Motor neuron (in vitro differentiated cells): ENCODE measurements around the gene FARS2. TPM values are rescaled to one million over a fixed set of nuclear protein-coding genes. Genes with fewer than 3 reads are reported as not detected.

ENCODE experiments used
- ATAC-seq, 8 experiments: fragments of 200-7000 bp; cut with Tn5 transposase; replicated peaks in 6 of 8; 2 replicates each; pipeline ENCODE4 v1.8.0; 2021; ENCODE audit warnings: mild to moderate bottlenecking in 8 of 8, moderate library complexity in 8 of 8
- H3K27ac ChIP-seq, 2 donors: fragments of 250-450 bp; sonication (Bioruptor Pico); 2 replicates each; pipeline ENCODE4 v1.9.0; 2021; ENCODE audit warnings: antibody characterized with exemption in 2 of 2, mild to moderate bottlenecking in 2 of 2, moderate library complexity in 1 of 2
- H3K4me1 ChIP-seq, 2 donors: fragments of 250-450 bp; sonication (Bioruptor Pico); replicated peaks in 1 of 2; 2 replicates each; pipeline ENCODE4 v1.6.1; 2021; ENCODE audit warnings: antibody characterized with exemption in 2 of 2, mild to moderate bottlenecking in 2 of 2, moderate library complexity in 1 of 2
- H3K4me3 ChIP-seq, 5 donors: fragments of 250-450 bp; sonication (Bioruptor Pico); 2 replicates each; pipeline ENCODE4 v1.9.0; 2021; ENCODE audit warnings: antibody characterized with exemption in 5 of 5, mild to moderate bottlenecking in 5 of 5, moderate library complexity in 4 of 5
- WGBS, 10 experiments: fragments of 450-650 bp; shearing (Covaris generic); methylation state at CpG; one replicate each; pipeline ENCODE4 v1.0.0; 2022; 5-methylcytosine and 5-hydroxymethylcytosine counted together
- in situ Hi-C, 9 experiments: fragments of 400-800 bp; cut with MboI; loops; one replicate each; pipeline ENCODE4 v1.15.0; 2021; ENCODE audit warnings: low sequenced_read_pairs in 9 of 9, low pct_unique_long_range_greater_than_20kb in 2 of 9; ENCODE audit not compliant: unreplicated experiment in 9 of 9
- total RNA-seq, 8 experiments: library from RNA; unstranded; fragments of 300-600 nt; gene quantifications; 2 replicates each; pipeline versions ENCODE4 v1.2.3 to v1.2.4, GENCODE V29; 2022

The FARS2 gene
- total RNA-seq, 8 experiments from 2014 or later = 10.9 to 24.1 (median 15.6) TPM

DNA sequence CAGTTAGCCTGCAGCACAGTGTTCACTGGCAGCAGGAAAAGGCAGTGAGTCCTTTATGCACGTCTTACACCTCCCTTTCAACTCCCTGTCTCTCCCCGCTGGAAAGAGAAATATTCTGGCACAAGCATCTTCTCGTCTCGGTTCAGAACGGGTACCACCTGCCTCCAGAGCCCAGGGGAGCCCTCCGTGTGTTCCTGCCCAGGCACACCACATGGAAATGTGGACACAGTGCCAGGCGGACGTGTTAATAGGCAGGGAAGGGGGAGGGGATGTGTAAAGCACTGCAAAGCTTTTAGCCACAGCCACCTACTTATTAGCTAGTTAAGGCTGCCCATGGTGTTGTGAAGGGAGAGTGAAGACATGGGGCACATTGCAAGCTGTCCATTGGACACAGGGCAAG is 219.7 kb downstream of the FARS2 start:
- Histone ChIP-seq H3K4me1 (peaks cover 7 to 18% of the 10 kb centered on the region in 2 donors), H3K4me3 (no peak overlapping the region), H3K27ac (peak overlapping the region in 1 of 2 donors; percentile 63)
- in situ Hi-C loops = no loop called here
- ATAC-seq = peak in 7 of 8 experiments; percentile 25 to 76 (median 50)
- 5 to 60% (median 59%) methylated on average over 1 to 4 of the region's 8 CpGs; no CpG with 5 or more reads in 6 of the 10 experiments for WGBS, 10 experiments

DNA sequence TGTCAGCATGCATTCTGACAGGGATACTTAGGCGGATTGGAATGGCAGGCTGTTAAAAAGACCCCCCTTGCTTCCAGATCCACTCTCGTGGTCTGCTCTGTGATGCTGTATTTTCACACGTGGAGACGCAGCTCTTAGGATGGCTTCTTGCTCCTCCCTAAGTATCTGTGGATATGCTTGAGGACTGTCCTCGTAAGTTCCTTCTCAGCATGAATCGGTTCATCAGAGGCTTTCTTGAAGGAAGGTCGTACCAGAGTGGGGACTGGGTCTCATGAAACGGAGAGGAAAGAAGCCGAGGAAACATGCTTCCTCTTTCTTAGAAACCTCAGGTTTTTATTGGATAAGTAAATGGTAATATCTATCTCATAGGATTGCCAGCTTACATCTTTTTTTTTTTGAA is 220.4 kb downstream of the FARS2 start:
- H3K27ac ChIP-seq = no peak overlapping the region
- ATAC-seq = no peak
- 79 to 100% (median 94%) methylated on average over 2 to 9 of the region's 9 CpGs; no CpG with 5 or more reads in 2 of the 10 experiments for WGBS, 10 experiments
- no peak overlapping the region for H3K4me3 ChIP-seq
- in situ Hi-C loops = no loop called here
- H3K4me1 ChIP-seq = peaks cover 7 to 18% of the 10 kb centered on the region in 2 donors

DNA sequence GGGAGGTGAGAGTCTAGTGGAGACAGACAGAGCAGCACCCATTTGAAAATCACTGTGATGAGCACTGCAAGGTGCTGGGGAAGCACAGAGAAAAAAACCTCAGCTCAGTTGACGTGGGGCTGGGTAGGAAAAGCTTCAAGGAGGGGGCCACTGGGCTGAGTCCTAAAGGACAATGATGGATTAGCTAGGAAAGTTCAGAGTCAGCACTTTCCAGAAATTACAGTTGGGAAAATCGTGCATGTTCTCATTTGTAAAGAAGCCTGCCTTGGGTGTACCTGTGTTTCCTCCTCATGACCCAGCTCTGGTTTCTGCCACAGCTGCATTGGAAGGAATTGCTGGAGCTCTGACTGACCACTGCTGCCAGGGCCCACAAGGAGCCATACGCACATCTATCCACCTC is 221.3 kb downstream of the FARS2 start:
- peaks cover 7 to 18% of the 10 kb centered on the region in 2 donors for H3K4me1 ChIP-seq
- WGBS, 10 experiments = 40 to 100% (median 83%) methylated on average over 1 of the region's 3 CpGs; no CpG with 5 or more reads in 7 of the 10 experiments
- no peak overlapping the region for H3K4me3 ChIP-seq
- no peak overlapping the region for H3K27ac ChIP-seq
- in situ Hi-C loops = no loop called here
- ATAC-seq = no peak

DNA sequence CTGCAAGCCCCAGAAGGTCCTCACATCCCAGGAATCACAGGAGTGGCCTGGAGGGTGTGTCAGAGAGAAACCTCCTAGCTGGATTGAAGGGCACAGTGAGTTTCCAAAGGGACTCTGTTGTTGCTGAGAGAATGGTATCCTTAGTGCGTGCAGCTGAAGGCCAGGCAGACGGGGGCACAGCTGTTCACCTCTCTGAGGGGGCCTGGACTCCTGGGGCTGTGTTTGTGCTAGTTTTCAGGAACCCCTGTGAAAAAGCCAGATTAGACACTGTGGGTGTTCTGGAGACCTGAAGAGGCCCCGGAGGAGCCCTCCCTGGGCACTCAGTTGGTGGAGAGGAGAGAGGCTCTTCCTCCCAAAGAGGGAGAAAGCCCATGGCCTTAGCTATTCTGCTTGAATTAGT is 223.4 kb downstream of the FARS2 start:
- peaks cover 7 to 18% of the 10 kb centered on the region in 2 donors for H3K4me1 ChIP-seq
- no peak overlapping the region for H3K4me3 ChIP-seq
- peak in 1 of 8 experiments; percentile 48 for ATAC-seq
- H3K27ac ChIP-seq = no peak overlapping the region
- 100% methylated on average over 1 to 2 of the region's 3 CpGs; no CpG with 5 or more reads in 7 of the 10 experiments for WGBS, 10 experiments
- in situ Hi-C loops = no loop called here

DNA sequence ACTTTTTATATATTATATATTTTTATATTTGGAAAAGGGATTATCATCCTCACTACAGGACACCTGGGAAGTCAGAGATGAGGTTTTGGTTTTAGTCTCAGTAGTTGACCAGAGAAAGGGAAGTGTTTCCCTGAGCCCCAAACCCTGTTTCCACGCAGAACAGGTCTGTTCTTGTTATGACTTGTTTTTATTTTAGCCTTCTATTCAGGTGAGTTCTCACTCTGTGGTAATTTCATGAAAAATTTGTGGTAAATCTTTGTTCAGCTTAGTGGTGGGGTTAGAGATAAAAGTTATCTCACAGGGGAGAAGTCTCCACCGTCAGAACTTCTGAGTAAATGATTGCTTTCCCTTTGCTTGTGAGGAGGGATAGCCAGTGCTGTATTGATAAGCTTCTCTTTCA is 224.9 kb downstream of the FARS2 start:
- H3K4me1 ChIP-seq = peaks cover under 1 to 9% of the 10 kb centered on the region in 2 donors

DNA sequence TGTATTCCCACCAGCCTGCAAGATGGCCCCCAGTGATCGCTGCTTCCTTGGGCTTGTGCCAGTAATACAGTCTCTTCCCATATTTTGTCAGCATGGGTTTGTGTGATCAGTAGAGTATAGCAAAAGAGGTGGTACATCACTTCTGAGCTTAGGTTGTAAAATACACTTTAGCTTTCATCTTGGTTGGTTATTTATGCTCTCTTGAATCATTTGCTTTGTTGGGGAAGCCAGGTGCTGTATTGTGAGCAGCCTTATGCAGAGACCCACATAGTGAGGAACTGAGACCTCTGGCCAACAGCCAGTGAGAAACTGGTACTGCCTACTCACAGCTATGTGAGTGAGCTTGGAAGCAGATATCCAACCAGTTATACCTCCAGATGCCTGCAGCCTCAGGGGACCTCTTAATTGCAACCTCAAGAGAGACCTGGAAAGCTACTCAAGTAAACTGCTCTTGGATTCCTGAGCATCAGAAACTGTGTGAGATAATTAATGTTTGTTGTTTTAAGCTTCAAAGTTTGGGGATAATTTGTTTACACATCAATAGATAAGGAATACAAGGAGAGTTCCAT is 229.3 kb downstream of the FARS2 start:
- Histone ChIP-seq H3K4me3 (no peak overlapping the region), H3K4me1 (no peaks in the 10 kb centered on the region), H3K27ac (no peak overlapping the region)
- in situ Hi-C loops = no loop called here
- peak in 1 of 8 experiments; percentile 38 for ATAC-seq
- 75 to 100% (median 100%) methylated on average over 1 of the region's 1 CpG; no CpG with 5 or more reads in 5 of the 10 experiments for WGBS, 10 experiments

More for the DNA sequence above, 224.9 kb downstream of the FARS2 start:
- 90 to 100% (median 100%) methylated on average over 1 to 2 of the region's 2 CpGs; no CpG with 5 or more reads in 3 of the 10 experiments for WGBS, 10 experiments
- ATAC-seq = no peak
- Histone ChIP-seq H3K27ac (no peak overlapping the region), H3K4me3 (no peak overlapping the region)
- in situ Hi-C loops = no loop called here

DNA sequence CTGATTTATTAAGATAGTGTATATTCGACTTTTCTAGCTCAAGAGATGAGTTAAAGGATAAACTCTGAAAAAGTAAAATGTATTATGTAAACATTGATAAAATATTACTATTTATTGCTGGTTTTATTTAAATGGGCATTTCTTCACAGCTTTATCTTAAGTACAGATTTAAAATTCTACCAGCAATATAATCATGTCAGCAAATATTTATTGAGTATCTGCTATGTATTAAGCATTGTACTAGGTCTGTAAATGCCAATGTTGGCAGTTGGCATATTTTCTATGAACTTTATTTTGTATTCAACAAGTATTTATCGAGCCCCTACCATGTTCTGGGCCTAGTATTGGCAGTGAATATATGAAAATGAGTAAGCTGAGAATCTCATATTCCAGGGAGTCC is 231.0 kb downstream of the FARS2 start:
- H3K4me3 ChIP-seq = no peak overlapping the region
- no peaks in the 10 kb centered on the region for H3K4me1 ChIP-seq
- ATAC-seq = no peak
- WGBS, 10 experiments = 67 to 100% (median 90%) methylated on average over 1 to 2 of the region's 2 CpGs
- in situ Hi-C loops = no loop called here
- H3K27ac ChIP-seq = no peak overlapping the region

DNA sequence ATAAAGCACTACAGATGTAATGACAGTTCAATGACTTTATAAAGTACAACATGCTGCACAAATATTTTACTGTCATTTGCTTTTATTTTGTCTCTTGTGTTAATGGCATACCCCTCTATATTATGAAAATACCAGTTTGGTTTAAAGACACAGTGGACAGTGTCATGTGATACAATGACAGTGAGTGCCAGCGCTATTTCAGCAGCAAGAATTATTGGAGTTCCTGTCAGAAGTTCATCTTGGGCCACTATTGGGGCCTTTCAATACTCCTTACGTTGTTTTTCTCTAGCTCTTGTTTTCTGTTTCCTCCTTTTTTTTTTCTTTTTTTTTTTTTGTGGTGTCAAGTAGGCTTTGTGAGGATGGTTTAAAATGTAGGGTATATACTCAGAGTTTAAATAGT is 232.5 kb downstream of the FARS2 start:
- in situ Hi-C loops = no loop called here
- Histone ChIP-seq H3K4me1 (no peaks in the 10 kb centered on the region), H3K27ac (no peak overlapping the region), H3K4me3 (no peak overlapping the region)
- 80 to 100% (median 97%) methylated on average over 1 to 2 of the region's 2 CpGs; no CpG with 5 or more reads in 1 of the 10 experiments for WGBS, 10 experiments
- ATAC-seq = no peak

DNA sequence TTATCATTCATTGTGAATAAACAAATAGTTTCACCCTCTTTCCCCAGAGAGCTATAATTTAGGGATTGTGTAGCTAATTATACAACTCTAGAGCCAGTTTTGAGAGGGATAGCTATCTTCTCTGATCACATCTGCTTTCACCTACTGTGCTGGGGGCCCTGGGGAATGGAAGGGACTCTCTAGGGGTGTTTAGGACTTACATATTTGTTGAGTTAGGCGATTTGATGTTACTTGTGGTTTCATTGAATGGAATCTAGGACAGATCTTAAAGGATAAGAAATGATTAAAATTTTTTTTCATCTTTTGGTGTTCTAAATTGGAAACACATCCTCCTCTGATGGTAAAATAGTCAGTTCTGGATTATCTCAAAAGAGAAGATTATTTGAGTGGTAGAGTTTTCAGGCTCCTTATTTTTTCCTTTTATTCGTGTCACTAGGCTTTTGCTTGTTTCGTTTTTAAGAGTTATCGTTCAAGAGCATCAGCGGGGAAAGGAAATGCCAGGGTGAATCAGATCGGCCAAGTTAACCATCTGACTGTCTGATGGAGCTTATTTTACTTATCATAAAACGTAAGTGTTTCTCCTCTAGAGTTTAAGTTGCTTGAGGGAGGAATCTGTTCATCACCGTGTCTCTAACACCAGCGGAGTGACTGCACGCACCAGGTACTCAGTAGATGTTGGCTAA is 236.7 kb downstream of the FARS2 start:
- Histone ChIP-seq H3K4me3 (no peak overlapping the region), H3K4me1 (peaks cover 7 to 14% of the 10 kb centered on the region in 2 donors), H3K27ac (no peak overlapping the region)
- 4 to 100% (median 81%) methylated on average over 5 to 9 of the region's 10 CpGs; no CpG with 5 or more reads in 2 of the 10 experiments for WGBS, 10 experiments
- peak in 2 of 8 experiments; percentile 55 to 80 for ATAC-seq
- in situ Hi-C loops = no loop called here

DNA sequence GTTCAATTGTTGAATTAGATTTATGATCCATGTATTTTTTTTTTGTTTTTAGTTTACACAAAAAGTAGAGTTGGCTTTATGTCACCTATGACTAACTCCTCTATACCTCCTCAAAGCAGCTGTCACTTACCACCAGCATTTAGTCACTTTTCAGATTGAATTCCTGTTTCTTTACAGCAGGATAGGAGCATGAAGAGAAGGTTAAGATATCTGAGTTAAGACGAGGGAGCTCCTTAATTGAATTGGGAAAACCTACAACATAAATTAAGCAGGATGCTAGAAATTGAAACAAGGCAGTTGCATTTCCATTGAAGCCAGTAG is 237.2 kb downstream of the FARS2 start:
- peaks cover 7 to 14% of the 10 kb centered on the region in 2 donors for H3K4me1 ChIP-seq
- in situ Hi-C loops = no loop called here
- 33 to 100% (median 60%) methylated on average over 1 of the region's 1 CpG; no CpG with 5 or more reads in 6 of the 10 experiments for WGBS, 10 experiments
- peak in 1 of 8 experiments; percentile 31 for ATAC-seq
- H3K27ac ChIP-seq = no peak overlapping the region
- H3K4me3 ChIP-seq = no peak overlapping the region

DNA sequence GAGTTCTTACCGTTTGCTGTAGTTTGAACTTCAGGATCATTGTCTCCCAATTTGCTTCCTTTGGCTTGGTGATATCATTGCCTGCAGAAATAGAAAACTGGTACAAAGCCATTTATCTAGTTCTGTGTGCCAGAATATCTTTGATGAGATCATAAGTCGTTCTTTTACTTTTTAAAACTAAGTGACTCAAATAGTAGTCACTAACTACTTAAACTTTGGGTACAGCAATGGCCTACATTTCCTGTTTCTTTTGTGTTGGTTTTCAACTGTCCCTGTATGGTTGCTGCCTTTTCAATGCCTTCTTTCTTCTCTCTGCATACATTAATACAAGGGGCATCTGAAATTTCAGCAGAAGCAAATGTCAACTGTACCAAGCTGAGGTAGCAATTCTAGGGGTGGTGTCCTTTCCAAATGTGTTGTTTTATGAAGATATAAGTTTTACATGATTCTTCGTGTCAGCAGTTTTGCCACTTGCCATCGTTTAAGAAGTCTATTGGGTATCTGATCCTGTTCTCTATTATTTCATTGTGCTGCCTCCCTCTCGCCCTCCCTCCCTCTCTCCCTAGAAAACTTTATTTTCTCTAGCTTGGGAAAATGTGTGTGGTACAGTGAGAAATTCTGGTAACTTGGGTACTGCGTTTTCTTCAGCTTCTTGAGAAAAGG is 238.5 kb downstream of the FARS2 start:
- Histone ChIP-seq H3K4me3 (no peak overlapping the region), H3K4me1 (peaks cover 7 to 14% of the 10 kb centered on the region in 2 donors), H3K27ac (no peak overlapping the region)
- 18 to 86% (median 69%) methylated on average over 2 to 6 of the region's 6 CpGs for WGBS, 10 experiments
- ATAC-seq = peak in 3 of 8 experiments; percentile 36 to 50 (median 40)
- in situ Hi-C loops = no loop called here

DNA sequence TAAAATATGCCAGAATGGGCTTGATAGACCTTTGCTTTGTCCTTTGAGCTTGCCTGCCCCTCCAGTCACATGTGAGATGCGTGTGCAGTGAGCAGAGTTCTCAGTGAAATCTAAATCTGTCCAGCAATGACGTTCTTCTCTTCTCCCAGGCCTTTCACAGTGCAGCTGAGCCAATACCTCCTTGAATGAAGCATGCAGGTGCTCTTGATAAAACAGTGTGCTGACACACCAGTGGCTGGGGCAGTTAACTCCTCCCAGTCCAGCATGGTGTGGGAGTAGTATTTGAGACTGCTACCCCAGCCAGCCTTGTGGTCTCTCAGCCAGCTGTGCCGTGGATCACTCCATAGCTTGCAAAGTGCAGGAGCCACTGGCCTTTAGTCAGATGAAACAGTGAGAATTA is 240.5 kb downstream of the FARS2 start:
- H3K4me1 ChIP-seq = peaks cover 13 to 14% of the 10 kb centered on the region in 2 donors
- WGBS, 10 experiments = 67 to 100% (median 95%) methylated on average over 1 to 3 of the region's 3 CpGs; no CpG with 5 or more reads in 4 of the 10 experiments
- no peak overlapping the region for H3K4me3 ChIP-seq
- peak in 2 of 8 experiments; percentile 46 to 81 for ATAC-seq
- in situ Hi-C loops = no loop called here
- no peak overlapping the region for H3K27ac ChIP-seq

DNA sequence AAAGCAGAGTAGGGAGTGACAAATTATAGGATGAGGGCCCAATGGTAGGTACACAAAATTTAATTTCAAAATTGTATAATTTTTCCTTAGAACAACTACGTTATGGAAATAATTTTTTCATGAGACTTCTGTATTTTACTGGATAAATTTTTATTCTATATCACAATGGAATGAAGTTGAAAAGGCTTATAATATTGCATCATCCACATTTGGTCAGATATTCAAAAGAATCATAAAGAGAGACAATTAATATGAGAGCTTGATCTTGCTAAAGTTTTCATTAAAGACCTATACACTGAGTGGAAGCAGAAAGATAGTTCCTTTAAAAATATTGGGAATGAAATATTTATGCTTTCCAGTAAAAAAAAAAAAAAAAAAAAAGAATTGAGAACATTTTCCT is 242.8 kb downstream of the FARS2 start:
- Histone ChIP-seq H3K27ac (no peak overlapping the region), H3K4me1 (peaks cover 14 to 18% of the 10 kb centered on the region in 2 donors), H3K4me3 (no peak overlapping the region)
- in situ Hi-C loops = no loop called here
- 80 to 100% (median 97%) methylated on average over 1 of the region's 1 CpG; no CpG with 5 or more reads in 2 of the 10 experiments for WGBS, 10 experiments
- ATAC-seq = no peak
